Mesothelial cell of epicardium (in vitro differentiated cells): ENCODE measurements around the gene NSFL1C. TPM values are rescaled to one million over a fixed set of nuclear protein-coding genes. Genes with fewer than 3 reads are reported as not detected.

ENCODE experiments used
- DNase-seq, 2 experiments: peaks; one replicate each; pipeline ENCODE4 v3.0.0; 2021; ENCODE audit warnings: low spot score in 2 of 2; ENCODE audit not compliant: unreplicated experiment in 2 of 2
- H3K27ac Mint-ChIP-seq: 2 replicates; pipeline ENCODE4 v1.8.0; 2021; ENCODE audit warnings: mixed read lengths
- H3K27me3 Mint-ChIP-seq: 2 replicates; pipeline ENCODE4 v1.8.0; 2021; ENCODE audit warnings: low read depth, mixed read lengths
- H3K36me3 Mint-ChIP-seq: 2 replicates; pipeline ENCODE4 v1.8.0; 2021; ENCODE audit warnings: mixed read lengths
- H3K4me1 Mint-ChIP-seq: 2 replicates; pipeline ENCODE4 v1.8.0; 2021; ENCODE audit warnings: mixed read lengths
- H3K4me3 Mint-ChIP-seq: 2 replicates; pipeline ENCODE4 v1.8.0; 2021; ENCODE audit warnings: mild to moderate bottlenecking, moderate library complexity, mixed read lengths
- H3K9me3 Mint-ChIP-seq: 2 replicates; pipeline ENCODE4 v1.8.0; 2021; ENCODE audit warnings: mixed read lengths
- CTCF ChIP-seq: fragments of 200-600 bp; sonication (generic); IDR thresholded peaks from one replicate; pipeline ENCODE4 v1.5.0; 2021; ENCODE audit warnings: antibody characterized with exemption; ENCODE audit not compliant: unreplicated experiment
- total RNA-seq: library from RNA; stranded (reverse); gene quantifications from 3 replicates; pipeline ENCODE4 v1.2.1, GENCODE V29; 2021

The NSFL1C gene
- total RNA-seq, 1 donor from 2014 or later: 74.8 TPM

GRCh38 chr20:1435337-1435699, 31.3 kb downstream of the NSFL1C start:
- Mint-ChIP-seq H3K4me3 (no peak overlapping the region), H3K27me3 (peaks cover 8% of the 10 kb centered on the region), H3K27ac (no peak overlapping the region), H3K36me3 (peaks cover 6% of the 10 kb centered on the region), H3K4me1 (no peaks in the 10 kb centered on the region), H3K9me3 (peaks cover 12% of the 10 kb centered on the region)
- no peak for DNase-seq
- TF ChIP-seq CTCF: no peak

DNA sequence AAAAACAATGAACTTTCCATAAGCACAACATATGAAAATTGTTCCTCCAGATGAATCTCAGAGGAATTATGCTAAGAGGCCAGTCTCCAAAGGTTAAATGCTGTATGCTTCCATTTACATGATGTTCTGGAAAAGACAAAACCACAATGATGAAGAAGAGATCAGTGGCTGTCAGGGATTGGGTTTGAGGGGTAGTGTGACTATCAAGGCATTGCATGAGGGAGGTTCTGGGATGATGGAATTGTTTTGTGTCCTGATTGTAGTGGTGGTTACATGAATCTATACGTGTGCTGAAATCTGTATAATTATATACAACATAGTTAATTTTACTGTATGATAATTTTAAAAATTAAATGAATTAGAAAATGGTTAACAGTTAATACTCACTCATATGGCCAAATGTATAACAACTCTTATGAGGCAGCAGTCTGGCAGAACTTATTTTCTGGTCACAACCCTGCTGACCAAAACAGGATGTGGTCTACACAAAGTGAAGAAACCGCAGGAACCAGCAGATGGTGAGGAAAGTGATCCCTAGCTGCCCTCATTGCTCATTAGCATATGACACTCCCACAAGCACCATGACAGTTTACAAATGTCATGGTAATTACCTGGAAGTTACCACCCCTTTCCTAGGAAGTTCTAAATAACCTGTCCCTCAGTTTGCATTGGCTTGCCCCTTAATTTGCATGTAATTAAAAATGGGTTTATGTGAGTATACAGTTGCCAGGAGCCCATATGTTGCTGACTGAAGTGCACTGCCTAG, 31.9 kb downstream of the NSFL1C start:
- Mint-ChIP-seq H3K27ac (no peak overlapping the region), H3K36me3 (peaks cover 6% of the 10 kb centered on the region), H3K4me1 (no peaks in the 10 kb centered on the region), H3K4me3 (no peak overlapping the region), H3K9me3 (peaks cover 12% of the 10 kb centered on the region), H3K27me3 (peaks cover 13% of the 10 kb centered on the region)
- TF ChIP-seq CTCF: no peak
- DNase-seq: no peak

- TF ChIP-seq CTCF: no peak
- Mint-ChIP-seq H3K36me3 (peaks cover 6% of the 10 kb centered on the region), H3K4me3 (no peak overlapping the region), H3K4me1 (no peaks in the 10 kb centered on the region), H3K27me3 (peaks cover 14% of the 10 kb centered on the region), H3K27ac (no peak overlapping the region), H3K9me3 (peaks cover 12% of the 10 kb centered on the region)
- DNase-seq: no peak
Observed at GRCh38 chr20:1431158-1431557, 35.5 kb downstream of the NSFL1C start.

DNA sequence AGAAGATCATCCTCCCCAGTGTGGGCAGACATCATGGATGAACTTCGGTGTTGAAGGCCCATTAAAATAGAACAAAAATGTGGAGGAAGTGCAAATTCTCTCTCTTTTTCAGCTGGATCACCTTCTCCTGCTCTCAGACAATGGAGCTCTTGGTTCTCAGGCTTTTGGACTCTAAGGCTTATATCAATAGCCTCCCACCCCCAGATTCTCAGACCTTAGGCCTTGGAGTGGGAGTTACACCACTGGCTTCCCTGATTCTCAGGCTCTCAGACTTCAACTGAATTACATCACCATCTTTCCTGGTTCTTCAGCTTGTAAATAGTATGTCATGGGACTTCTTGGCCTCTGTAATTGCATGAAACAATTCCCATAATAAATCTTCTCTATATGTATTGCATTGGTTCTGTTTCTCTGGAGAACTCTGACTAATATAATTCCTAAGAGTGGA, 36.6 kb downstream of the NSFL1C start:
- TF ChIP-seq CTCF: no peak
- Mint-ChIP-seq H3K27ac (no peak overlapping the region), H3K27me3 (peaks cover 18% of the 10 kb centered on the region)

GRCh38 chr20:1429143-1429728, 37.4 kb downstream of the NSFL1C start:
- TF ChIP-seq CTCF: no peak
- H3K4me1 Mint-ChIP-seq: no peaks in the 10 kb centered on the region
- no peak overlapping the region for H3K27ac Mint-ChIP-seq

More for the DNA sequence above, 36.6 kb downstream of the NSFL1C start:
- no peak for DNase-seq
- Mint-ChIP-seq H3K9me3 (peaks cover 12% of the 10 kb centered on the region), H3K36me3 (peaks cover 6% of the 10 kb centered on the region), H3K4me1 (no peaks in the 10 kb centered on the region), H3K4me3 (no peak overlapping the region)

More at GRCh38 chr20:1429143-1429728, 37.4 kb downstream of the NSFL1C start:
- DNase-seq: no peak
- peaks cover 1% of the 10 kb centered on the region for H3K36me3 Mint-ChIP-seq
- H3K4me3 Mint-ChIP-seq: no peak overlapping the region
- H3K9me3 Mint-ChIP-seq: peaks cover 12% of the 10 kb centered on the region
- H3K27me3 Mint-ChIP-seq: peaks cover 18% of the 10 kb centered on the region
